GM12878 (cell line): ENCODE results near the gene CD9. TPM values are rescaled to one million over a fixed set of nuclear protein-coding genes. Genes with fewer than 3 reads are reported as not detected.

Source experiments
- ATAC-seq: fragments of 200-7000 bp; cut with Tn5 transposase; 3 replicates; pipeline ENCODE4 v1.9.1; 2020; ENCODE audit warnings: mild to moderate bottlenecking, moderate library complexity
- BruUV-seq: library from RNA; stranded (reverse); fragments of 400-500 nt; replicated peaks from 2 replicates; lab custom pipeline; 2021; lab: Mats Ljungman, UMichigan
- CTCF ChIA-PET: fragments of 300-600 bp; sonication (Branson Sonifier 250); formaldehyde crosslinking; extraction: SDS; loops from one replicate; lab custom pipeline; 2021; ENCODE audit warnings: inconsistent platforms; lab: Yijun Ruan, JAX
- POLR2A ChIA-PET: fragments of 350-600 bp; formaldehyde crosslinking; extraction: SDS; loops from one replicate; lab custom pipeline; 2021; ENCODE audit warnings: inconsistent platforms; lab: Charles Lee
- RAD21 ChIA-PET: fragments of 300-600 bp; sonication (Branson Sonifier 250); formaldehyde crosslinking; loops from one replicate; lab custom pipeline; 2023; ENCODE audit warnings: antibody characterized with exemption; ENCODE audit not compliant: unreplicated experiment; lab: Charles Lee
- SMC1A ChIA-PET: fragments of 300-600 bp; sonication (Branson Sonifier 250); formaldehyde crosslinking; loops from one replicate; lab custom pipeline; 2023; ENCODE audit not compliant: unreplicated experiment, uncharacterized antibody; lab: Charles Lee
- DNase-seq: peaks from one replicate; pipeline ENCODE4 v3.0.0-alpha.2; 2011; ENCODE audit warnings: low read depth, low spot score
- FAIRE-seq: peaks from 3 replicates; lab custom pipeline; 2011; peaks lifted over from hg19 to GRCh38; lab: Jason Lieb, UNC
- H2AFZ ChIP-seq: 2 replicates; pipeline ENCODE4 v1.6.0; 2011; ENCODE audit warnings: low read depth, low read length, control low read depth; ENCODE audit not compliant: control insufficient read depth
- H3K27ac ChIP-seq: 2 replicates; pipeline ENCODE4 v1.5.1; 2011; ENCODE audit warnings: control low read depth; ENCODE audit not compliant: control insufficient read depth, insufficient read depth
- H3K27me3 ChIP-seq, 2 experiments: replicated peaks in 1 of 2; 2 replicates each; pipeline versions ENCODE4 v1.6.0 to v1.6.1; 2011; ENCODE audit warnings: low read length in 1 of 2; ENCODE audit not compliant: control insufficient read depth in 2 of 2, insufficient read depth in 2 of 2
- H3K36me3 ChIP-seq, 2 experiments: 2 replicates each; pipeline ENCODE4 v1.5.1; 2011; ENCODE audit warnings: low read length in 1 of 2; ENCODE audit not compliant: control insufficient read depth in 2 of 2, insufficient read depth in 2 of 2
- H3K4me1 ChIP-seq: 2 replicates; pipeline ENCODE4 v1.6.1; 2011; ENCODE audit warnings: mild to moderate bottlenecking, low read length, moderate library complexity, mixed read lengths; ENCODE audit not compliant: control insufficient read depth, insufficient read depth
- H3K4me2 ChIP-seq: 2 replicates; pipeline ENCODE4 v1.6.0; 2011; ENCODE audit warnings: control low read depth; ENCODE audit not compliant: control insufficient read depth, insufficient read depth
- H3K4me3 ChIP-seq: fragments of 200-600 bp; sonication (generic); 2 replicates; pipeline ENCODE4 v1.5.1; 2016
- H3K79me2 ChIP-seq: 2 replicates; pipeline ENCODE4 v1.6.0; 2011; ENCODE audit warnings: low read length; ENCODE audit not compliant: control insufficient read depth, insufficient read depth
- H3K9ac ChIP-seq: 2 replicates; pipeline ENCODE4 v1.8.0; 2011; ENCODE audit warnings: low read length, control low read depth, mixed read lengths; ENCODE audit not compliant: control insufficient read depth, insufficient read depth
- H3K9me3 ChIP-seq: replicated peaks from 3 replicates; pipeline ENCODE4 v1.5.1; 2011; ENCODE audit warnings: mild to moderate bottlenecking, low read length; ENCODE audit not compliant: control insufficient read depth, insufficient read depth
- H4K20me1 ChIP-seq: 2 replicates; pipeline ENCODE4 v1.6.0; 2011; ENCODE audit not compliant: control insufficient read depth, insufficient read depth
- BRCA1 ChIP-seq: IDR thresholded peaks from 2 replicates; pipeline ENCODE4 v1.6.1; 2011; ENCODE audit warnings: low read depth, low read length, improper control_type of control experiment
- CHD1 ChIP-seq: IDR thresholded peaks from 2 replicates; pipeline ENCODE4 v1.6.1; 2012; ENCODE audit warnings: low read depth, low read length, improper control_type of control experiment
- JUND ChIP-seq: IDR thresholded peaks from 2 replicates; pipeline ENCODE4 v1.6.1; 2012; ENCODE audit warnings: low read depth, mild to moderate bottlenecking, low read length, improper control_type of control experiment, moderate library complexity
- MTA3 ChIP-seq: IDR thresholded peaks from 2 replicates; pipeline ENCODE4 v1.6.1; 2012; ENCODE audit warnings: low read length, inconsistent platforms, borderline replicate concordance
- NR2C2 ChIP-seq: IDR thresholded peaks from 2 replicates; pipeline ENCODE4 v1.6.1; 2011; ENCODE audit warnings: borderline replicate concordance, low read depth; ENCODE audit not compliant: control insufficient read depth, insufficient read length
- PAX5 ChIP-seq: IDR thresholded peaks from 2 replicates; pipeline ENCODE4 v1.6.1; 2011; ENCODE audit warnings: low read depth, low read length, borderline replicate concordance
- STAT1 ChIP-seq: fragments of 450-650 bp; conservative IDR thresholded peaks from 2 replicates; pipeline ENCODE4 v1.6.1; 2014; ENCODE audit warnings: antibody characterized with exemption, mild to moderate bottlenecking
- SUZ12 ChIP-seq: fragments of 200-600 bp; sonication (generic); IDR thresholded peaks from one replicate; pipeline ENCODE4 v1.6.1; 2018; ENCODE audit warnings: antibody characterized with exemption, mild to moderate bottlenecking; ENCODE audit not compliant: unreplicated experiment
- WRNIP1 ChIP-seq: IDR thresholded peaks from 2 replicates; pipeline ENCODE4 v1.6.1; 2011; ENCODE audit warnings: low read depth, low read length, improper control_type of control experiment, borderline replicate concordance
- ZNF274 ChIP-seq: IDR thresholded peaks from one replicate; pipeline ENCODE4 v1.8.0; 2011; ENCODE audit not compliant: insufficient read length, insufficient read depth
- ZSCAN29 ChIP-seq: fragments of 450-650 bp; IDR thresholded peaks from 2 replicates; pipeline ENCODE4 v1.6.1; 2017; ENCODE audit warnings: mild to moderate bottlenecking, moderate library complexity
- ZZZ3 ChIP-seq: IDR thresholded peaks from 2 replicates; pipeline ENCODE4 v1.6.1; 2011; ENCODE audit warnings: low read depth; ENCODE audit not compliant: control insufficient read depth, insufficient read length
- WGBS: methylation state at CpG from one replicate; pipeline ENCODE4 v1.1.6; 2016; ENCODE audit warnings: low lambda C conversion rate; ENCODE audit not compliant: insufficient replicate concordance, insufficient coverage; ENCODE audit errors: missing lambda C conversion rate; 5-methylcytosine and 5-hydroxymethylcytosine counted together
- in situ Hi-C: fragments of 300-500 bp; cut with MboI; formaldehyde crosslinking; loops from 9 replicates; pipeline ENCODE4 v1.14.3; 2018; ENCODE audit warnings: mixed read lengths
- intact Hi-C: fragments of 100-400 bp; cut with micrococcal nuclease; formaldehyde crosslinking; loops from one replicate; pipeline ENCODE4 v1.14.2; 2022; ENCODE audit not compliant: unreplicated experiment
- polyA plus RNA-seq, 11 experiments: library from polyadenylated mRNA; depleted of rRNA in 4 of 11; unstranded in 6 of 11; stranded (reverse) in 5 of 11; fragments of >200 nt; fragmentation: Nextera tagmentation in 4 of 11; fragmentation: Illumina TruSeq in 1 of 11; extraction: Ambion mirVana in 4 of 11; extraction: Trizol in 1 of 11; gene quantifications; 1 replicate in 1 of 11; 2 replicates in 10 of 11; pipeline versions ENCODE4 v1.2.1 to v1.2.3, GENCODE V29; 2011 to 2016; ENCODE audit warnings: inconsistent platforms in 2 of 11, missing spikeins in 2 of 11, low read depth in 1 of 11
- total RNA-seq, 4 experiments: library from RNA; depleted of rRNA in 3 of 4; stranded (reverse); fragments of >200 nt in 3 of 4; fragmentation: Illumina TruSeq in 1 of 4; extraction: Trizol in 1 of 4; gene quantifications; 2 replicates each; pipeline versions ENCODE4 v1.2.1 to v1.2.3, GENCODE V29; 2013 to 2021
- TF ChIP-seq, protein P1 (sequence below): fragments of 450-650 bp; IDR thresholded peaks from 2 replicates; pipeline ENCODE4 v1.6.1; 2017; ENCODE audit warnings: low read depth, mild to moderate bottlenecking, moderate library complexity

Gene CD9
- total and polyA plus RNA-seq, 10 of the 15 experiments (the other 5 are each of a cell fraction or from before 2014, with no cell fraction given): 4.8 to 29.9 (median 9.7) TPM

GRCh38 chr12:6234214-6234613, 34.0 kb downstream of the CD9 start:
- H4K20me1 ChIP-seq: no peaks in the 10 kb centered on the region
- 76% methylated on average over 3 of the region's 3 CpGs for WGBS
- ChIA-PET POLR2A (no interaction called here), CTCF (interaction anchor here (0.6 to 1.4 kb wide), 5 partner anchors 9 to 169 kb away, joined by 3 to 6 read pairs (median 3); no protein-coding TSS in a partner anchor), RAD21 (interaction anchor here (0.9 to 1.1 kb wide), 2 partner anchors 25 to 38 kb away, joined by 3 to 5 read pairs; no protein-coding TSS in a partner anchor), SMC1A (interaction anchor here (1.2 to 1.5 kb wide), 3 partner anchors 36 to 44 kb away, joined by 3 to 4 read pairs (median 3); no protein-coding TSS in a partner anchor)
- no peaks in the 10 kb centered on the region for H3K27me3 ChIP-seq
- peaks cover 9% of the 10 kb centered on the region for H3K4me1 ChIP-seq
- H3K4me2 ChIP-seq: no peak overlapping the region
- H3K4me3 ChIP-seq: no peak overlapping the region
- no TSS peak for BruUV-seq
- no peaks in the 10 kb centered on the region; a peak in 1 of 4 replicates for H3K36me3 ChIP-seq
- ATAC-seq: no peak
- no peak for FAIRE-seq
- H3K9me3 ChIP-seq: no peaks in the 10 kb centered on the region
- no peak for DNase-seq
- H3K79me2 ChIP-seq: no peaks in the 10 kb centered on the region
- H3K9ac ChIP-seq: no peak overlapping the region
- no peak overlapping the region for H3K27ac ChIP-seq
- intact Hi-C loops: loop anchor here (5.0 kb wide), 1 partner anchor 33 kb away; no protein-coding TSS in a partner anchor
- in situ Hi-C loops: no loop called here
- no peak for TF ChIP-seq PAX5
- TF ChIP-seq ZZZ3: no peak
- no peak for TF ChIP-seq ZNF274
- TF ChIP-seq SUZ12: no peak
- no peak for TF ChIP-seq MTA3
- TF ChIP-seq JUND: no peak
- TF ChIP-seq, protein P1, sequence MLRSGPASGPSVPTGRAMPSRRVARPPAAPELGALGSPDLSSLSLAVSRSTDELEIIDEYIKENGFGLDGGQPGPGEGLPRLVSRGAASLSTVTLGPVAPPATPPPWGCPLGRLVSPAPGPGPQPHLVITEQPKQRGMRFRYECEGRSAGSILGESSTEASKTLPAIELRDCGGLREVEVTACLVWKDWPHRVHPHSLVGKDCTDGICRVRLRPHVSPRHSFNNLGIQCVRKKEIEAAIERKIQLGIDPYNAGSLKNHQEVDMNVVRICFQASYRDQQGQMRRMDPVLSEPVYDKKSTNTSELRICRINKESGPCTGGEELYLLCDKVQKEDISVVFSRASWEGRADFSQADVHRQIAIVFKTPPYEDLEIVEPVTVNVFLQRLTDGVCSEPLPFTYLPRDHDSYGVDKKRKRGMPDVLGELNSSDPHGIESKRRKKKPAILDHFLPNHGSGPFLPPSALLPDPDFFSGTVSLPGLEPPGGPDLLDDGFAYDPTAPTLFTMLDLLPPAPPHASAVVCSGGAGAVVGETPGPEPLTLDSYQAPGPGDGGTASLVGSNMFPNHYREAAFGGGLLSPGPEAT: no peak
- TF ChIP-seq STAT1: no peak
- TF ChIP-seq CHD1: no peak
- TF ChIP-seq ZSCAN29: no peak
- no peak for TF ChIP-seq BRCA1
- no peak for TF ChIP-seq NR2C2
- TF ChIP-seq WRNIP1: no peak
- no peak overlapping the region for H2AFZ ChIP-seq
